Caco-2 (cell line): ENCODE results near the gene TRAPPC2L. TPM values are rescaled to one million over a fixed set of nuclear protein-coding genes. Genes with fewer than 3 reads are reported as not detected.

ENCODE experiments used
- BruUV-seq: library from RNA; stranded (reverse); fragments of 400-500 nt; replicated peaks from 2 replicates; lab custom pipeline; 2021; lab: Mats Ljungman, UMichigan
- CTCF ChIA-PET: fragments of 300-600 bp; sonication (Branson Sonifier 250); formaldehyde crosslinking; loops from one replicate; lab custom pipeline; 2022; ENCODE audit warnings: antibody characterized with exemption; lab: Charles Lee
- POLR2A ChIA-PET: fragments of 300-600 bp; sonication (Branson Sonifier 250); formaldehyde crosslinking; loops from one replicate; lab custom pipeline; 2022; ENCODE audit warnings: antibody characterized with exemption; lab: Charles Lee
- DNase-seq, 2 experiments: peaks; one replicate each; pipeline versions ENCODE4 v3.0.0 to v3.0.0-alpha.2; 2020 to 2022
- H3K27me3 ChIP-seq: replicated peaks from 2 replicates; pipeline ENCODE4 v1.6.0; 2011; ENCODE audit warnings: low read length; ENCODE audit not compliant: control insufficient read depth, insufficient read depth
- H3K36me3 ChIP-seq: 2 replicates; pipeline ENCODE4 v1.5.1; 2011; ENCODE audit warnings: low read length; ENCODE audit not compliant: control insufficient read depth, insufficient read depth
- H3K4me1 ChIP-seq: fragments of 250-450 bp; sonication (Bioruptor Pico); 2 replicates; pipeline ENCODE4 v1.5.1; 2020; ENCODE audit warnings: mild to moderate bottlenecking
- H3K4me3 ChIP-seq: 2 replicates; pipeline ENCODE4 v1.5.1; 2011; ENCODE audit warnings: low read depth, mild to moderate bottlenecking, control low read depth, low read length
- H3K9me3 ChIP-seq: fragments of 250-450 bp; sonication (Bioruptor Pico); 2 replicates; pipeline ENCODE4 v1.5.1; 2020; ENCODE audit warnings: mild to moderate bottlenecking, moderate library complexity
- H3K27ac Mint-ChIP-seq: one replicate; pipeline ENCODE4 v1.8.0; 2022; ENCODE audit warnings: mixed read lengths; ENCODE audit not compliant: unreplicated experiment
- H3K27me3 Mint-ChIP-seq: one replicate; pipeline ENCODE4 v1.8.0; 2022; ENCODE audit warnings: mixed read lengths; ENCODE audit not compliant: insufficient read depth, unreplicated experiment
- H3K36me3 Mint-ChIP-seq: one replicate; pipeline ENCODE4 v1.8.0; 2022; ENCODE audit warnings: mild to moderate bottlenecking, mixed read lengths; ENCODE audit not compliant: insufficient read depth, unreplicated experiment
- H3K4me1 Mint-ChIP-seq: one replicate; pipeline ENCODE4 v1.8.0; 2022; ENCODE audit warnings: low read depth, mixed read lengths; ENCODE audit not compliant: unreplicated experiment
- H3K4me3 Mint-ChIP-seq: one replicate; pipeline ENCODE4 v1.8.0; 2022; ENCODE audit warnings: mild to moderate bottlenecking, moderate library complexity, mixed read lengths; ENCODE audit not compliant: unreplicated experiment
- H3K9me3 Mint-ChIP-seq: one replicate; pipeline ENCODE4 v1.8.0; 2022; ENCODE audit warnings: mixed read lengths; ENCODE audit not compliant: unreplicated experiment
- intact Hi-C: fragments of 100-400 bp; cut with micrococcal nuclease; formaldehyde crosslinking; loops from one replicate; pipeline ENCODE4 v1.10.0; 2022; ENCODE audit not compliant: unreplicated experiment
- total RNA-seq: library from RNA; stranded (reverse); gene quantifications from 2 replicates; pipeline ENCODE4 v1.2.3, GENCODE V29; 2022
- TF ChIP-seq, protein P1 (sequence below), 2 experiments: fragments of 200-600 bp in 1 of 2; IDR thresholded peaks; 1 replicate in 1 of 2; 2 replicates in 1 of 2; pipeline versions ENCODE4 v1.5.1 to v1.8.0; 2011 to 2022; ENCODE audit warnings: antibody characterized with exemption in 1 of 2, control low read depth in 1 of 2, inconsistent platforms in 1 of 2, low read depth in 1 of 2, low read length in 1 of 2, mild to moderate bottlenecking in 1 of 2, moderate library complexity in 1 of 2; ENCODE audit not compliant: insufficient read depth in 1 of 2, severe bottlenecking in 1 of 2, unreplicated experiment in 1 of 2

The TRAPPC2L gene
- total RNA-seq, 1 experiment from 2014 or later: 179 TPM

DNA sequence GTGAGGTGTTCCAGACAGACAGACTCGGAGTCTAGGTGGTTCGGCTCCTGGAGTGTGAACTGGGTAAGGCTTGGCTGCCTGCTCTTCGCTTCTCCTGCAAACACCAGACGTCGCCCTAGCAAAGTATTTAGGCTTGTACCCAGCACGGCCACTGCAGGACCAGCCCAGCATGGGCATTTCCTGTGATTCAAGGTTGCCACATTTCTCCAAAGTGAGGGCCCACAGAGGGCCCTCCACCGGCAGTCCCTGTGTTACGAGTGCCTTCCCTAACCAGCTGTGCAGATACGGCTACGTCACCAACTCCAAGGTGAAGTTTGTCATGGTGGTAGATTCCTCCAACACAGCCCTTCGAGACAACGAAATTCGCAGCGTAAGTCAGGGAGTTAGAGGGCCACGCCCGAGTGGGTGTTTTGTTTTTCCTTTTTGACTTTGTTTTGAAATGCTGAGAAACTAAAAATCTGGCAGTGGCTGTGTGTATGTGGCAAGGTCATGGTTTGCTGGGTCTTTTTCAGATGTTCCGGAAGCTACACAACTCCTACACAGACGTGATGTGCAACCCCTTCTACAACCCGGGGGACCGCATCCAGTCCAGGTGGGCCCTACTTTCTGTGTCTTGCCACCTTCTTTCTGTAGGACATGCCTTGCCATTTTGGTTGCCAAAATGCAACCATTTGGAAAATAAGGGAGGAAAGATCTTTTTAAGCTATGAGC lies 2.6 kb downstream of the TRAPPC2L start:
- no peak overlapping the region for H3K4me3 ChIP-seq
- H3K27me3 ChIP-seq: no peaks in the 10 kb centered on the region
- Mint-ChIP-seq H3K4me1 (peaks cover 18% of the 10 kb centered on the region), H3K4me3 (no peak overlapping the region), H3K27ac (no peak overlapping the region), H3K9me3 (no peaks in the 10 kb centered on the region), H3K27me3 (no peaks in the 10 kb centered on the region), H3K36me3 (peaks cover 28% of the 10 kb centered on the region)
- BruUV-seq: no TSS peak
- H3K4me1 ChIP-seq: peaks cover 11% of the 10 kb centered on the region
- CTCF ChIA-PET: no interaction called here
- no peaks in the 10 kb centered on the region for H3K9me3 ChIP-seq
- 0 out of 2 replicates have a peak, but pooled peaks cover 6% of the 10 kb centered on the region for H3K36me3 ChIP-seq
- intact Hi-C loops: loop anchor here (5.0 kb wide), 1 partner anchor 362 kb away; no protein-coding TSS in a partner anchor
- DNase-seq: no peak
- POLR2A ChIA-PET: no interaction called here
- TF ChIP-seq, protein P1, sequence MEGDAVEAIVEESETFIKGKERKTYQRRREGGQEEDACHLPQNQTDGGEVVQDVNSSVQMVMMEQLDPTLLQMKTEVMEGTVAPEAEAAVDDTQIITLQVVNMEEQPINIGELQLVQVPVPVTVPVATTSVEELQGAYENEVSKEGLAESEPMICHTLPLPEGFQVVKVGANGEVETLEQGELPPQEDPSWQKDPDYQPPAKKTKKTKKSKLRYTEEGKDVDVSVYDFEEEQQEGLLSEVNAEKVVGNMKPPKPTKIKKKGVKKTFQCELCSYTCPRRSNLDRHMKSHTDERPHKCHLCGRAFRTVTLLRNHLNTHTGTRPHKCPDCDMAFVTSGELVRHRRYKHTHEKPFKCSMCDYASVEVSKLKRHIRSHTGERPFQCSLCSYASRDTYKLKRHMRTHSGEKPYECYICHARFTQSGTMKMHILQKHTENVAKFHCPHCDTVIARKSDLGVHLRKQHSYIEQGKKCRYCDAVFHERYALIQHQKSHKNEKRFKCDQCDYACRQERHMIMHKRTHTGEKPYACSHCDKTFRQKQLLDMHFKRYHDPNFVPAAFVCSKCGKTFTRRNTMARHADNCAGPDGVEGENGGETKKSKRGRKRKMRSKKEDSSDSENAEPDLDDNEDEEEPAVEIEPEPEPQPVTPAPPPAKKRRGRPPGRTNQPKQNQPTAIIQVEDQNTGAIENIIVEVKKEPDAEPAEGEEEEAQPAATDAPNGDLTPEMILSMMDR (IDR thresholded peaks at IDR 0.05; ENCODE audit: insufficient read depth in 1 of 2, low read depth in 1 of 2, low read length in 1 of 2, severe bottlenecking in 1 of 2, unreplicated experiment in 1 of 2): no peak

DNA sequence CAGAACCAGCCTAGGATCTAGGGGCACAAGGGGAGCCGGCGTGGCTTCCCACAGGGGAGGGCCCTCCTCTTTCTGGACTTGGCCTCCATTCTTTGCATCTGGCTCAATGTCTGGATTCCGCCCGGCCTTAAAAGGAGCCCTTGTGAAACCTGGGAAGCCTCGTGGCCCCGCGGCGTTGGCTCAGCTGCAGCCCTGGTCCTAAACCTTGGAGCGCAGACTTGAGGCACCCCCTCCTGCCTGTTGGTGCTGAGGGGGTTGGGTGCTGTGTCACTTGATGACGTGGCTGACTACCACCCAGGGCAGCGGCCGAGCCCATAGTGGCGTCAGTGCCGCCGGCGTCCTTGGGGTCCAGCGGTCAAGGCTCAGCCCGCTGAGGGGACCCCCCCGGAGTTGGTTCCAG lies 4.4 kb downstream of the TRAPPC2L start:
- 0 out of 2 replicates have a peak, but pooled peaks cover 6% of the 10 kb centered on the region for H3K36me3 ChIP-seq
- no peak for DNase-seq
- intact Hi-C loops: no loop called here
- peaks cover 9% of the 10 kb centered on the region for H3K4me1 Mint-ChIP-seq
- ChIA-PET POLR2A (no interaction called here), CTCF (no interaction called here)
- TF ChIP-seq, protein P1 (IDR thresholded peaks at IDR 0.05; ENCODE audit: insufficient read depth in 1 of 2, low read depth in 1 of 2, low read length in 1 of 2, severe bottlenecking in 1 of 2, unreplicated experiment in 1 of 2): no peak
- no peaks in the 10 kb centered on the region for H3K27me3 ChIP-seq
- H3K9me3 ChIP-seq: no peaks in the 10 kb centered on the region
- peaks cover 22% of the 10 kb centered on the region for H3K36me3 Mint-ChIP-seq
- no peak overlapping the region for H3K4me3 ChIP-seq
- no TSS peak for BruUV-seq
- no peak overlapping the region for H3K4me3 Mint-ChIP-seq
- peaks cover 4% of the 10 kb centered on the region; the same call in 1 of the 2 replicates for H3K4me1 ChIP-seq
- no peak overlapping the region for H3K27ac Mint-ChIP-seq
- no peaks in the 10 kb centered on the region for H3K27me3 Mint-ChIP-seq
- no peaks in the 10 kb centered on the region for H3K9me3 Mint-ChIP-seq

DNA sequence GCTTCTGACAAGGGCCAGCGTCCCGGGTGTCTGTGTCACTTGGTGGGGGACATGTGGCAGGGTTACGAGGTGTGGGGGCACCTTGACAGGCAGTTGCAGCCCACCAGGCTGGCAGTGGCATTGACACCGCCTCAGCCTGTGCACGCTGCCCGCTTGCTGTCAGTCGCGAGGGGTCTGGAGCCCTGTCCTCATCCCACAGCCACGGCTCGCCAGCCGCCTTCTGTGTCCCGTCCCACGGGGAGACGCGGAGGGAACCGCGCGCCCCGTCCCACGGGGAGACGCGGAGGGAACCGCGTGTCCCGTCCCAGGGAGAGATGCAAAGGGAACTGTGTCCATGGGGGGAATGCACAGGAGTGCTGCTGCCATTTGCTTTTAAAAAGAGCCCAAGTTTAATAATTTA lies 6.0 kb downstream of the TRAPPC2L start:
- no peaks in the 10 kb centered on the region for H3K9me3 Mint-ChIP-seq
- no peak for DNase-seq
- TF ChIP-seq, protein P1 (IDR thresholded peaks at IDR 0.05; ENCODE audit: insufficient read depth in 1 of 2, low read depth in 1 of 2, low read length in 1 of 2, severe bottlenecking in 1 of 2, unreplicated experiment in 1 of 2): no peak
- Histone ChIP-seq H3K36me3 (0 out of 2 replicates have a peak, but pooled peaks cover 6% of the 10 kb centered on the region), H3K27me3 (no peaks in the 10 kb centered on the region), H3K4me3 (no peak overlapping the region), H3K9me3 (no peaks in the 10 kb centered on the region), H3K4me1 (peaks cover 3% of the 10 kb centered on the region; the same call in 1 of the 2 replicates)
- intact Hi-C loops: no loop called here
- H3K36me3 Mint-ChIP-seq: peaks cover 8% of the 10 kb centered on the region
- no peak overlapping the region for H3K27ac Mint-ChIP-seq
- POLR2A ChIA-PET: no interaction called here
- H3K4me3 Mint-ChIP-seq: no peak overlapping the region
- CTCF ChIA-PET: no interaction called here
- BruUV-seq: no TSS peak
- no peaks in the 10 kb centered on the region for H3K27me3 Mint-ChIP-seq
- H3K4me1 Mint-ChIP-seq: peaks cover 7% of the 10 kb centered on the region
